Ovary (tissue), 9 donors: ENCODE measurements around the gene ACOT8. TPM values are rescaled to one million over a fixed set of nuclear protein-coding genes. Genes with fewer than 3 reads are reported as not detected.

ENCODE experiments used
- DNase-seq, 5 donors: peaks; one replicate each; pipeline ENCODE4 v3.0.0-alpha.2; 2019 to 2020
- H3K27ac ChIP-seq, 2 donors: fragments of 200-600 bp; one replicate each; pipeline versions ENCODE4 v1.5.1 to v1.8.0; 2019 to 2022
- H3K27me3 ChIP-seq: fragments of 200-600 bp; one replicate; pipeline ENCODE4 v1.8.0; 2022
- H3K36me3 ChIP-seq: fragments of 200-600 bp; sonication (generic); one replicate; pipeline ENCODE4 v1.5.1; 2019
- H3K4me1 ChIP-seq: one replicate; pipeline ENCODE4 v1.8.1; 2013; ENCODE audit warnings: mild to moderate bottlenecking, moderate library complexity; ENCODE audit not compliant: insufficient read depth
- H3K4me3 ChIP-seq: fragments of 200-600 bp; sonication (generic); one replicate; pipeline ENCODE4 v1.5.1; 2017
- H3K9me3 ChIP-seq, 2 donors: fragments of 200-600 bp in 1 of 2; sonication (generic) in 1 of 2; one replicate each; pipeline versions ENCODE4 v1.5.1 to v1.8.1; 2013 to 2019; ENCODE audit warnings: mild to moderate bottlenecking in 1 of 2, moderate library complexity in 1 of 2
- EP300 ChIP-seq: sonication (generic); formaldehyde crosslinking; IDR thresholded peaks from one replicate; pipeline ENCODE4 v1.6.1; 2017; ENCODE audit warnings: antibody characterized with exemption
- POLR2A ChIP-seq: fragments of 450-650 bp; IDR thresholded peaks from one replicate; pipeline ENCODE4 v1.6.1; 2017; ENCODE audit warnings: antibody characterized with exemption, mild to moderate bottlenecking, moderate library complexity
- WGBS, 3 donors: extraction: QIAGEN DNeasy Blood & Tissue Kit in 1 of 3; methylation state at CpG; one replicate each; pipeline versions ENCODE4 v1.1.5 to v1.1.7; 2013 to 2017; 5-methylcytosine and 5-hydroxymethylcytosine counted together
- intact Hi-C, 4 donors: fragments of 100-400 bp; cut with DNase I; formaldehyde crosslinking; loops; one replicate each; pipeline versions ENCODE4 v1.11.0 to v1.15.1; 2022 to 2023
- polyA plus RNA-seq, 2 donors: library from polyadenylated mRNA; stranded (reverse); fragments of 200-250 nt in 1 of 2; fragments of 350-450 nt in 1 of 2; fragmentation: Illumina TruSeq in 1 of 2; extraction: RNeasy Lipid Tissue Mini Kit (QIAGEN cat#74804) in 1 of 2; gene quantifications; one replicate each; pipeline ENCODE4 v1.2.3, GENCODE V29; 2013 to 2014
- total RNA-seq, 7 donors: library from RNA; depleted of rRNA in 2 of 7; stranded (reverse); fragments of >200 nt in 2 of 7; fragmentation: NEBNext Ultra II Directional in 3 of 7; extraction: Animal tissue kit (Norgen Biotek cat#: 25700) in 3 of 7; gene quantifications; one replicate each; pipeline versions ENCODE4 v1.1.0 to v1.2.4, GENCODE V29; 2016 to 2023
- TF ChIP-seq, protein P1 (sequence below), 3 donors: fragments of 450-650 bp in 2 of 3; fragments of 200-600 bp in 1 of 3; IDR thresholded peaks; one replicate each; pipeline versions ENCODE4 v1.5.1 to v1.8.0; 2016 to 2022; ENCODE audit warnings: antibody characterized with exemption in 3 of 3, mild to moderate bottlenecking in 1 of 3
- donor health status: DM: no; HTN: no; CAD: no; lungs with moderate emphysema.
- donor health status: DM: no; HTN: no; CAD: no.
- donor health status: Bipolar disorder and iron deficiency.
- donor health status: DM: yes; HTN: yes; CAD: no.
- donor health status: DM: no; HTN: no; CAD: no.
- donor health status: DM: yes; HTN: yes; CAD: no.

ACOT8 gene
- total and polyA plus RNA-seq, 9 donors: 13.5 to 26.7 (median 19.6) TPM

DNA sequence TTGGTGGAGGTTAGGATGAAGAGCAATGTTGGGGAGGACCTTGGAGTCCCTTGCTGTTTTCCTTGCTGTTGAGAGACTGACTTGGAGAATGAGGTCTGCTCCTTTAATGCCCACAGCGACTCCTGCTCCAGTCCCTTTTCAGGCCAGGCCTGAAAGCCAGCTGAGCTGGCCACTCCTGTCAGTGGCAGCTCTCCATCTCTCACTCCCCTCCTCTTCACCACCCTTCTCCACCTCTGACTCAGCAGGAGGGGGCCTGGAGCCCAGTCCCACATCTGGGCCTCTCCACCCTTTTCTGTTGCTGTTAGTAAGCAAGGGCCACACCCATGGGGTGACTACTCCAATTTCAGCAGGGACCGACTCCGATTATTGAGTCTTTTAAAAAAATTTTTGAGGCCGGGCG is 21.4 kb downstream of the ACOT8 start:
- H3K4me1 ChIP-seq: peaks cover 22% of the 10 kb centered on the region
- H3K9me3 ChIP-seq: no peaks in the 10 kb centered on the region
- no peaks in the 10 kb centered on the region for H3K36me3 ChIP-seq
- H3K4me3 ChIP-seq: peak overlapping the region; percentile 66
- no peaks in the 10 kb centered on the region for H3K27me3 ChIP-seq
- 60 to 64% (median 62%) methylated on average over 5 of the region's 5 CpGs for WGBS, 3 donors
- peak in 1 of 5 donors; percentile 63 for DNase-seq
- peak overlapping the region in 1 of 2 donors; percentile 97 for H3K27ac ChIP-seq
- intact Hi-C loops: loop anchor here in 1 of 4 donors (1.0 kb wide), 1 partner anchor 98 kb away; the partner anchor contains the start of gene PCIF1
- TF ChIP-seq POLR2A: no peak
- TF ChIP-seq, protein P1, sequence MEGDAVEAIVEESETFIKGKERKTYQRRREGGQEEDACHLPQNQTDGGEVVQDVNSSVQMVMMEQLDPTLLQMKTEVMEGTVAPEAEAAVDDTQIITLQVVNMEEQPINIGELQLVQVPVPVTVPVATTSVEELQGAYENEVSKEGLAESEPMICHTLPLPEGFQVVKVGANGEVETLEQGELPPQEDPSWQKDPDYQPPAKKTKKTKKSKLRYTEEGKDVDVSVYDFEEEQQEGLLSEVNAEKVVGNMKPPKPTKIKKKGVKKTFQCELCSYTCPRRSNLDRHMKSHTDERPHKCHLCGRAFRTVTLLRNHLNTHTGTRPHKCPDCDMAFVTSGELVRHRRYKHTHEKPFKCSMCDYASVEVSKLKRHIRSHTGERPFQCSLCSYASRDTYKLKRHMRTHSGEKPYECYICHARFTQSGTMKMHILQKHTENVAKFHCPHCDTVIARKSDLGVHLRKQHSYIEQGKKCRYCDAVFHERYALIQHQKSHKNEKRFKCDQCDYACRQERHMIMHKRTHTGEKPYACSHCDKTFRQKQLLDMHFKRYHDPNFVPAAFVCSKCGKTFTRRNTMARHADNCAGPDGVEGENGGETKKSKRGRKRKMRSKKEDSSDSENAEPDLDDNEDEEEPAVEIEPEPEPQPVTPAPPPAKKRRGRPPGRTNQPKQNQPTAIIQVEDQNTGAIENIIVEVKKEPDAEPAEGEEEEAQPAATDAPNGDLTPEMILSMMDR (IDR thresholded peaks at IDR 0.05): no peak
- TF ChIP-seq EP300: no peak

DNA sequence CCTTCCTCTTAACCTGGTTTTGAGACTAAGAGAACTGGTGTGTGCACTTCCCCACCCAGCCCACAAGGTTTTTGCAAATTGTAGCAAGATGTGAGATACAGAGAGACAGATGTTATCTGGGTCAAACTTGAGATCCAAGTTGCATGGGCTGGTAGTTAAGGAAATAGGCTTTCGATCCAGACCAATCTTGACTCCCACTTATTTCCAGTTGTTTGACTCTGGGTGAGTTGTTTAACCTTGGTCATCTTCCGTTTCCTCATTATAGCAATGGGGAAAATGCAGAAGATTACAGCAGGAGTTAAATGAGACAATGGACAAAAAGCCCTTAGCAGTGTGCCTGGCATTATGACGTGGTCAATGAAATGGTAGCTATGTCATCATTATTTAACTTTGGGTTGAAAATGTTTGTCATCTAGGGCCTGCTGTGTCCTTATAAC is 21.8 kb downstream of the ACOT8 start:
- WGBS, 3 donors: 29 to 38% (median 32%) methylated on average over 3 of the region's 3 CpGs
- no peak for DNase-seq
- Histone ChIP-seq H3K36me3 (no peaks in the 10 kb centered on the region), H3K4me3 (peak overlapping the region; percentile 66), H3K4me1 (peaks cover 22% of the 10 kb centered on the region), H3K27ac (peak overlapping the region in 1 of 2 donors; percentile 97), H3K27me3 (no peaks in the 10 kb centered on the region), H3K9me3 (no peaks in the 10 kb centered on the region)
- intact Hi-C loops: no loop called here
- TF ChIP-seq EP300 (no peak), POLR2A (no peak)
- TF ChIP-seq, protein P1 (IDR thresholded peaks at IDR 0.05): no peak

DNA sequence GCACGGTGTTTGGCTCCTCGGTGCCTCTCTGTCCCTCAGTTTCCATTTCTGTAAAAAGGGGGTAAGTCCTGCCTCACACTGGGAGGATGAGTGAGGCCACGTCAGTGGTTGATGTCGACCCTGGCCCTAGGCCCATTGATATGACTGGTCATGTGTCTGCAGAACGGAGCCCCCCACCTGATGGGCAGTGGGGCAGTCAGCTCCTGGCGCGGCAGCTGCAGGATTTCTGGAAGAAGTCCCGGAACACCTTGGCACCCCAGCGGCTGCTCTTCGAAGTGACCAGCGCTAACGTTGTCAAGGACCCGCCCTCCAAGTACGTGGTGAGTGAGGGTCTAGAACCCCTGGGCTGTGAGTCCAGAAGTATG is 22.4 kb downstream of the ACOT8 start:
- WGBS, 3 donors: 33 to 52% (median 39%) methylated on average over 14 of the region's 14 CpGs
- intact Hi-C loops: no loop called here
- TF ChIP-seq, protein P1 (IDR thresholded peaks at IDR 0.05): no peak
- TF ChIP-seq EP300: no peak
- peak overlapping the region; percentile 93 to 97 for H3K27ac ChIP-seq
- peaks cover 22% of the 10 kb centered on the region for H3K4me1 ChIP-seq
- peak in 4 of 5 donors; percentile 41 to 64 (median 63) for DNase-seq
- no peaks in the 10 kb centered on the region for H3K9me3 ChIP-seq
- H3K27me3 ChIP-seq: no peaks in the 10 kb centered on the region
- H3K36me3 ChIP-seq: no peaks in the 10 kb centered on the region
- peak overlapping the region; percentile 66 for H3K4me3 ChIP-seq

DNA sequence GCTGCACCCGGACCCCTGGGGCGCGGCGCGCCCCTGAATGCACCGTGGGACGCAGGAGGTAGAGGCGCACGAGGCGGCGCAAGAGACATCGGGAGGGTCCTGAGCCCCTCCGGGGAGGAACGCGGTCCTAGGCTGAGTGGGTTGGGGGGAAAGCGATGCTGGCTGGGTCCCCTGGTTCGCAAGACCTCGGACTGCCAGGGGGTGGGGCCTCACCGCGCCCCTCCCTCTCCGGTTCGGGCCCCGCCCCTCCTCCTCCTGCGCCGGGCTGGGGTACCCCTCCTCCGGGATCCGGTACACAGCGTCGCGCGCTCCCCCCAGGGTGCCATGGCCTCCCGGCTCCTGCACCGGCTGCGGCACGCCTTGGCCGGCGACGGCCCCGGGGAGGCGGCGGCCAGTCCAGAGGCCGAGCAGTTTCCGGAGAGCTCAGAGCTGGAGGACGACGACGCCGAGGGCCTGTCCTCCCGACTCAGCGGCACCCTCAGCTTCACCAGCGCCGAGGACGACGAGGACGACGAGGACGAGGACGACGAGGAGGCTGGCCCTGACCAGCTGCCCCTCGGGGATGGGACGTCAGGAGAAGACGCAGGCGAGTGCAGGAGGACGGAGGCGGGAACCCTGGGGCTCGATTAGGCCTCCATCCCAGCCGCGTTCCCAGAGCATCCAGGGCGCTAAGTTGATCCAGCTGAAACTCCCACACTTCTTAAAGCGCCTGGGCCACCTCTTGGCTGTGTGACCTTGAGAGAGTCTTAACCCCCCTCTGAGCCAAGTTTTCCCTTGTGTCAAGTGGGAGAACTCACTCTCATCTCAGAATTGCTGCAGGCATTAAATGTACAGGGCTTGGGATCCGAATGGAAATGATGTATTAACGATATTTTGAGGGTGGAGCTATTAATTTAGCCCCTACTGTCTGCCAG is 23.1 kb downstream of the ACOT8 start:
- 1% methylated on average over 55 to 71 of the region's 71 CpGs for WGBS, 3 donors
- no peaks in the 10 kb centered on the region for H3K27me3 ChIP-seq
- peaks cover 22% of the 10 kb centered on the region for H3K4me1 ChIP-seq
- peak overlapping the region; percentile 93 to 97 for H3K27ac ChIP-seq
- peak; percentile 84 to 91 (median 88) for DNase-seq
- intact Hi-C loops: no loop called here
- peak overlapping the region; percentile 66 for H3K4me3 ChIP-seq
- no peak for TF ChIP-seq EP300
- TF ChIP-seq POLR2A: peak; percentile 58
- H3K36me3 ChIP-seq: no peaks in the 10 kb centered on the region
- H3K9me3 ChIP-seq: no peaks in the 10 kb centered on the region
